Inflammatory macrophage (primary cell): ENCODE data around the gene USP53.
"Not testable (repeated sequence)": the region's sequence is repeated elsewhere in the genome, so short reads cannot be mapped to it uniquely, and the experiment has no call there.

Source experiments
- DNase-seq, 2 donors: peaks; one replicate each; pipeline ENCODE4 v3.0.0-alpha.2; 2020 to 2022

The USP53 gene

GRCh38 chr4:119328695-119329094 is 116.2 kb downstream of the USP53 start:
- DNase-seq = no peak

- DNase-seq = no peak
Observed at GRCh38 chr4:119329835-119330620, 117.5 kb downstream of the USP53 start.

- not testable (repeated sequence) for DNase-seq
Observed at GRCh38 chr4:119336332-119336979, 123.9 kb downstream of the USP53 start.

GRCh38 chr4:119337010-119337409 is 124.5 kb downstream of the USP53 start:
- DNase-seq = peak; percentile 51 to 71

- not testable (repeated sequence) for DNase-seq
Observed at GRCh38 chr4:119339895-119340294, 127.4 kb downstream of the USP53 start.

- not testable (repeated sequence) for DNase-seq
Observed at GRCh38 chr4:119343293-119343692, 130.8 kb downstream of the USP53 start.
